ENCODE data around the gene CASP8AP2. TPM values are rescaled to one million over a fixed set of nuclear protein-coding genes. Genes with fewer than 3 reads are reported as not detected.

The CASP8AP2 gene
- total and polyA plus RNA-seq, 2 of the 13 experiments (the other 11 are each of a cell fraction or from before 2014, with no cell fraction given), result 5.7 to 13.5 TPM

DNA sequence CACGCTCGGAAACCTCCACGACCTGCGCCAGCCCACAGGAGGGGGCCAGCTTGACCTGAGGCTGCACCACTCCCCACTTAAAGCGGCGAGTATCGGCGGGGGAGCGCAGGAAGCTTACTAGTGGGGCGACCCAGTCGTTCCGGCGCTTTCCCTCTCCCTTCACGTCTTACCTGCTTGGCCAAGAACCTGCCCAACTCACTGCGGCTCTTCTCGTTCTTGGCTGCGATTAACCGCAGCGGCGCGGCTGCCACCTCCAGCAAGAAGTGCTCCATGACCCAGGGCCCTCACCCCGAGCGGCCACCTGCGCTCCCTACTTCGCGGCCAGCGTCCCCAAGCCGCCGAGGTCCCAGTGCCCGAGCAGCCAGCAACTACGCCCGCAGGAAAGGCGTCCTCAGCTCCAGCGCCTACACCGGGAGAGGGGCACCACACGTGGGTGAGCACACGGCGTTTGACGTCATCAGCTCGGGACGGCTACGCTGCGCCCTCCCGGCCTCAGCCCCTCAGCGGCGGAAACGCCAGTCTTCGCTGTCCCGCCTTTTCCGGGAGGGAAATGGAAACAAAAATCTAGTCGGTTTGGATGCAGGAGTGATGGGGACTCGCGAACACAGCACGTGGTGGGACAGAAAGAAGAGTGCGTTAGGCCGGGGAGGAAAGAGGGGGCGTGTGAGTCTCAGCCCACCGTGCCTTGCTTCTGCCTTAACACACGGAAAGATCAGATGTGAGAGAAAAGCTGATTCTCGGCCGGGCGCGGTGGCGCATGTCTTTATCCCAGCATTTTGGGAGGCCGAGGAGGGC, 10.1 kb upstream of the CASP8AP2 start, which contains the start of gene MDN1 (continued):
- TF ChIP-seq ISX (CRISPR knock-in tag; conservative IDR thresholded peaks at IDR 0.05) (no peak), EP300 (IDR thresholded peaks at IDR 0.05; ENCODE audit: low read depth in 2 of 2, low read length in 2 of 2) (0 out of 4 replicates have a peak, but pooled peaks of 1 of the 2 experiments have one; percentile 30), EP300 (CRISPR knock-in tag; IDR thresholded peaks at IDR 0.05; ENCODE audit: borderline replicate concordance) (no peak), ZNF547 (CRISPR knock-in tag; IDR thresholded peaks at IDR 0.05) (peak; percentile 84; the same call in 1 of the 2 replicates), SMARCC2 (IDR thresholded peaks at IDR 0.05) (no peak), MBD4 (IDR thresholded peaks at IDR 0.05; ENCODE audit: borderline replicate concordance, low read length) (no peak), NPAS2 (CRISPR knock-in tag; IDR thresholded peaks at IDR 0.05; ENCODE audit: borderline replicate concordance) (no peak), NFYC (CRISPR knock-in tag; IDR thresholded peaks at IDR 0.05) (peak; percentile 57; the same call in 1 of the 2 replicates), SP2 (CRISPR knock-in tag; IDR thresholded peaks at IDR 0.05) (peak; percentile 94), GATAD2A (CRISPR knock-in tag; IDR thresholded peaks at IDR 0.05) (peak; percentile 66; the same call in 1 of the 2 replicates), GTF3A (CRISPR knock-in tag; conservative IDR thresholded peaks at IDR 0.05) (no peak), ZNF674 (CRISPR knock-in tag; IDR thresholded peaks at IDR 0.05; ENCODE audit: low read depth) (0 out of 2 replicates have a peak, but pooled peaks have one; percentile 45), HHEX (CRISPR knock-in tag; IDR thresholded peaks at IDR 0.05) (no peak), ZNF337 (CRISPR knock-in tag; IDR thresholded peaks at IDR 0.05; ENCODE audit: borderline replicate concordance, low read depth) (0 out of 2 replicates have a peak, but pooled peaks have one; percentile 50), ZBTB46 (CRISPR knock-in tag; IDR thresholded peaks at IDR 0.05; ENCODE audit: borderline replicate concordance) (0 out of 2 replicates have a peak, but pooled peaks have one; percentile 56), PPARG (CRISPR knock-in tag; conservative IDR thresholded peaks at IDR 0.05) (peak; percentile 68; the same call in 1 of the 2 replicates), PHF8 (CRISPR knock-in tag; IDR thresholded peaks at IDR 0.05) (peak; percentile 88), TBX2 (CRISPR knock-in tag; IDR thresholded peaks at IDR 0.05; ENCODE audit: borderline replicate concordance) (peak; percentile 82), ZNF333 (CRISPR knock-in tag; IDR thresholded peaks at IDR 0.05; ENCODE audit: borderline replicate concordance) (no peak), DNMT1 (CRISPR knock-in tag; IDR thresholded peaks at IDR 0.05) (peak; percentile 78; the same call in 1 of the 2 replicates), ZZZ3 (CRISPR knock-in tag; IDR thresholded peaks at IDR 0.05; ENCODE audit: borderline replicate concordance) (peak; percentile 91), MZF1 (CRISPR knock-in tag; IDR thresholded peaks at IDR 0.05; ENCODE audit: borderline replicate concordance) (no peak; the same call in 1 of the 2 replicates), ZBTB7B (CRISPR knock-in tag; IDR thresholded peaks at IDR 0.05) (no peak), ZIK1 (CRISPR knock-in tag; IDR thresholded peaks at IDR 0.05; ENCODE audit: borderline replicate concordance, low read depth) (0 out of 2 replicates have a peak, but pooled peaks have one; percentile 67), NCOR1 (IDR thresholded peaks at IDR 0.05; ENCODE audit: borderline replicate concordance, low read length) (no peak), MLLT10 (CRISPR knock-in tag; IDR thresholded peaks at IDR 0.05) (no peak), ZBTB7A (CRISPR knock-in tag; IDR thresholded peaks at IDR 0.05) (peak; percentile 62), REPIN1 (CRISPR knock-in tag; IDR thresholded peaks at IDR 0.05; ENCODE audit: borderline replicate concordance, low read depth) (peak; percentile 88; the same call in 1 of the 2 replicates), ZNF816 (CRISPR knock-in tag; IDR thresholded peaks at IDR 0.05; ENCODE audit: borderline replicate concordance) (peak; percentile 89; the same call in 1 of the 2 replicates), ZNF780A (CRISPR knock-in tag; IDR thresholded peaks at IDR 0.05) (no peak; the same call in 1 of the 2 replicates), ZMAT3 (CRISPR knock-in tag; conservative IDR thresholded peaks at IDR 0.05) (peak; percentile 79; the same call in 1 of the 2 replicates)

Data from HepG2 (cell line).